GM21390 (cell line): Measurements from ENCODE around the gene GCLC.

Experiments
- ATAC-seq: cut with Tn5 transposase; IDR thresholded peaks from one replicate; pipeline ENCODE4 v1.9.1; 2021; ENCODE audit not compliant: unreplicated experiment

The GCLC gene

DNA sequence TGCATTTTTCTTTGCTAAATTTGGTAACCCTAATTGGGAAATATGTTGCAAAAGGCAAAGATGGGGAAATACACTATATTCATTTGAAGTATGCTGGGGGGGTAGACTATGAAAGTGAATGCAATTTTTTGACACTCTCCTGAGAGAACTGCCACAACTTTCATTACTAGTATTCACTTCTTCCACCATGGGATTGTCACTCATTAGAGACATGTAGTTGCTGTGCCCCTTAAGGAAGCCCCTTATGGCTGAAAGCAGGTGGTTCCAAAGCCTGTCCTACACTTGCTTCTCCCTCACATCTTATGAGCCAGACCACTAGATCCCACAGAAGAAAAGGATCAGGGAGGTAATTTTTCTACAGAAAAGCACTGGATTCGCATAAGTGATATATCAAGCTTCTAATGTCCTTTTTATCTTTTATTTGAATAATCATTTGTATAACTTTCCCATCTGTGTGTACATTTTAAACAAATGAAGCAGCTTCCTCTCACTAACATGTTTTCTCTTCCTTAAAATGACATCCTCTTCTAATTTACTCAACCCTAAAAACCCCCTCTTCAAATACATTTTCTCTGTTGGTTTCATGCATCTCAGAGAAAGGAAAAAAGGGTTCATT lies 83.8 kb downstream of the GCLC start:
- ATAC-seq, result peak; percentile 54

GRCh38 chr6:53458105-53458866 lies 86.6 kb downstream of the GCLC start:
- no peak for ATAC-seq

GRCh38 chr6:53456809-53457208 lies 88.1 kb downstream of the GCLC start:
- no peak for ATAC-seq

- no peak for ATAC-seq
Measured at GRCh38 chr6:53455678-53456077, 89.2 kb downstream of the GCLC start.

DNA sequence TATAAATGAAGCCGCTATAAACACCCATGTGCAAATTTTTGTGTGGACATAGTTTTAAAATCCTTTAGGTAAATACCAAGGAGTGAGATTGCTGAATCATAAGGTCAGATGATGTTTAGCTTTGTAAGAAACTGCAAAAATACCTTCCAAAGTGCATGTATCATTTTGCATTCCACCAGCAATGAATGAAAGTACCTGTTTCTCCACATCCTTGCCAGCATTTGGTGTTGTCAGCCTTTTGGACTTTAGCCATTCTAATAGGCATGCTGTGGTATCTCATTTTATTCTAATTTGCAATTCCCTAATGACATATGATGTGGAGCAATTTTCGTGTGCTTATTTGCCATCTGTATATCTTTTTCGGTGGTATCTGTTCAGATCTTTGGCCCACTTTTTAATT lies 93.7 kb downstream of the GCLC start:
- no peak for ATAC-seq

- ATAC-seq, result no peak
Measured at GRCh38 chr6:53447865-53448264, 97.0 kb downstream of the GCLC start.
